Measurements from ENCODE around the gene LGI4.
"Not testable (repeated sequence)": the region's sequence is repeated elsewhere in the genome, so short reads cannot be mapped to it uniquely, and the experiment has no call there.

LGI4 gene

DNA sequence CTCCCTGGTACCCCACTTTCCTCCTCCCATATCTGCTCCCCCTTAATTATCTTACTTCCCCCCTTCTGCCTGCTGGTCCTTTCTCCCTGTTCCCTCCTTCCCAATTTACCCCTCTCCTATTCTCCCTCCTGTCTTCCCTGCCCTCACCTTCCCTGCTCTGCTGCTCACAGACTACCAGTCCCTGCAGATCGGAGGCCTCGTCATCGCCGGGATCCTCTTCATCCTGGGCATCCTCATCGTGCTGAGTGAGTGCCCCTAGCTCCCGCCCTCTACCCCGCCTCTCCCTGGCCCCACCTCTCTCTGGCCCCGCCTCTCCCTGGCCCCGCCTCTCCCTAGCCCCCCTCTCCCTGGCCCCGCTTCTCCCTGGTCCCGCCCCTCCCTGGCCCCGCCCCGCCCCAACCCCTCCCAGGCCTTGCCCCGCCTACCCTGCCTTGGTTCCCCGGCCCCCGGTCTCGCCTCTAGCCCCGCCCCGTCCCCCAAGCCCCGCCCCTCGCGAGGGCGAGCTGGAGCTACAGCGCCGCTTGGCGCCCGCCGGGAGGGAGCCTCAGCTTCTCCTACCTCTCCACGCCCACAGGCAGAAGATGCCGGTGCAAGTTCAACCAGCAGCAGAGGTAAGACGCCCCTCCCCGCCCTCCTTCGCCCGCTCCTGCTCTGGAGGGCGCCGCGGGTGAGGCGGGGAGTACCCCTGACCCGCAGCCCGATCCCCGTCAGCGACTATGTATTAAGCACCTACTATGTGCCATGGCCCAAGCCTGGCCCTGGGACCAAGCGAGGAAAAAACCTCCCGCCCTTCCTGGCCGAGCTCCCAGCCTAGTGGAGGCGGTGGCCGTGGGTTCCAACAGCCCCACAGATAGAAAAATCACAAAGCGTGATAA is 6.3 kb upstream of the LGI4 start:
- DNase-seq, result peak; percentile 94 to 98

DNA sequence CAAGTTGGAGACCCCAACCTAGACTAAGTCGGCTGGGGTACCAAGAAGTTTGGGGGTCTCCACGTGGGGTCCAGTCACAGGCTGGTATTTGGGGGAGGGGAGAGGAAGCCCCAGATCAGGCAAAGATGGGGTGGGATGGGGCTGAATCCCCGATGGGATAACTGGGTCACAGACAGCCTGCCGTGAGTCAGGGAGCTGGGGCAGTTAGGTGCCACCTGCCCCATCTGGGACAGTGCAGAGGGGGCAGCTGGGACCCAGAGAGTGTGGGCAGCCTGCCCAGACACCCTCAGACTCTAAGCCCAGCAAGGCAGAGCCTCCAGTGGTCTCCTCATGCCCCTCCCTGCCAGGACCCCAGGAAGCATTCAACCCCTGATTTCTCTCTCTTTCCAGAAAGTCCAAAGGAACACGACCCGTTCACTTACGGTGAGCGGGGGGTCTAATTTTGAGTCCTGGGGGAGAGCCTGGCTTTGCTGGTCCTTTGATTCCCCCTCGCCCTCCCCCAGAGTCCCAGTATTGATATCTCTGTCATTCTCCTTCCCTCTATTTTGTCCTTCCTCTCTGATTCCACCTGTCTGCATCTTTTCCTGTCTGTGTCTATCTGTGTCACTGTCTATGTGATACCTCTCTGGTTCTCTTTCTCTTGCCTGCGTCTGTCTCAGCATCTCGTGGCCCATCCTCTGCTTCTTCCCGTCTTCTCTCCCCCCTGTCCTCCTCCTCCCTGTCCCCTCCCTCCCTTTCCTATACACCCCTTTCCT is 5.5 kb upstream of the LGI4 start:
- no peak for DNase-seq

DNA sequence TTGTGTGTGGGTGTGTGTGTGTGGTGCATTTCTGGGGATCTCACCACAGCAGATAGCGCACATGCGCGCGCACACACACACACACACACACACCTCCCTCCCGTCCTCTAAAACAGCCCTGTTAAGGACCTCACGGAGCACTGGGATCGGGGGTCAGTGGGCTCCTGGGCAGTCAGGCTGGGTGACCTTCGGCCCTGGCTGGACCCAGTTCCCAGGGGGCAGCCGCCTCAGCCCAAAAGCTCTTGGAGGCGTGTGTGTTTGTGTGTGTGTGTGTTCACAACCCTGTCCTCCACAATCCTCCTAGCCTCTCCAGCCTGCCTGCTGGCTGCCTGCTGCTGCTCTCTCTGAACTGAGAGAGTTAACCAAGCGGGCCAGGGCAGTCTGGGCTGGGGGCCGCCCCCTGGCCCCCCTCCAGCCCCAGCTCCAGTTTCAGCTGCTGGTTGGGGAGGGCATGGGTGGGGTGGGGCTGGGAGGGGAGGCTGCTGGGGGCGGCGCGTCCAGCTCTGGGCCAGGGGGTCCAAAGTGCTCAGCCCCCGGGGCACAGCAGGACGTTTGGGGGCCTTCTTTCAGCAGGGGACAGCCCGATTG is 3.5 kb upstream of the LGI4 start, which contains the start of gene FXYD1:
Gene FXYD1 (plus strand): TSS at position 520 of the 588 bp plus-strand sequence. CDS start 1,256 bp downstream, outside the sequence.
- DNase-seq, result no peak

DNA sequence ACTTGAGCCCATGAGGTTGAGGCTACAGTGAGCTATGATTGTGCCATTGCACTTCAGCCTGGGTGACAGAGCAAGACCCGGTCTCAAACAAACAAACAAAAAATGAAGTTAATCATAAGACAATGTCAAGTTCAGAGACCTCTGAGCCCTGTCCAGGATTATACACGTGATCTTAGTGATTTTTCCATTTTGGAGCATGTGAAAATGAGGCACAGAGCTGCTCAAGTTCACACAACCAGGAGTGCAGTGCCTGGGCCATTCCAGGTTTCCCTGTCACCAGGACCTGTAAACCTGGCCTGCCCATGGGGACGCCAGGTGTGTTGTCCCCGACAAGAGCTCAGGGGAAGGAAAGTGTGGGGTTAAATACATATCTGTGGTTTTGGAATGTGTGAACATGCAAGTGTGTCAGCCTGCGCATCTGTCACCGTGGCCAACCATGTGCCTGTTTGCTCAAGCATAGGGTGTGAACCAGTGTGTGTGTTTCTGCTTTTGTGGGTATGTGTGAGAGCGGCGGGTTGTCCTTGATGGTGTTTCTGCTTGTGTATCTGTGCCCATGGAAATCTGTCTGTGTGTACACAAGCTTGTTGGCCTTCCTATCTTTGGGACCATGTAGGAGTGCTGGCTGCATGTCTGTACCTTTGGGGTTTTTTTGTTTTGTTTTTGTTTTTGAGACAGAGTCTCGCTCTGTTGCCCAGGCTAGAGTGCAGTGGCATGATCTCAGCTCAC is 2.3 kb upstream of the LGI4 start:
- DNase-seq, result no peak

DNA sequence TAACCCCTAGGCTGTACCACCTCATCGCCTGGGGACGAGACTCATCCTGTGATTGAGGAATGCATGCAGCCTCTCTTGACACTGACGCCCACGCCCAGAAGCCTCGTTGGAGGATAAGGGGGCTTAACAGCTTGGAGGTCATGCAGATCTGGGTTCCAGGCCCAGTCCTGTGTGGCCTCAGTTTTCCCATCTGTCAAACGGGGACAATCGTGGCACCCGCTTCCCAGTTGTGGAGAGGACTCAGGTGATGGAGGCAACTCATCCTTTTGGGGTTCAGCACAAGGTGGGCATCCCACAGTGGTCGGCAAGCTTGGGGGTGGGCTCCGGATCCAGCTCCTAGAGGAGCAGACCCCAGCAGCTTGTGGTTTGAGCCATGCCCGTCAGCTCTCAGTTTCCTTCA is 1.4 kb upstream of the LGI4 start:
- DNase-seq, result no peak

DNA sequence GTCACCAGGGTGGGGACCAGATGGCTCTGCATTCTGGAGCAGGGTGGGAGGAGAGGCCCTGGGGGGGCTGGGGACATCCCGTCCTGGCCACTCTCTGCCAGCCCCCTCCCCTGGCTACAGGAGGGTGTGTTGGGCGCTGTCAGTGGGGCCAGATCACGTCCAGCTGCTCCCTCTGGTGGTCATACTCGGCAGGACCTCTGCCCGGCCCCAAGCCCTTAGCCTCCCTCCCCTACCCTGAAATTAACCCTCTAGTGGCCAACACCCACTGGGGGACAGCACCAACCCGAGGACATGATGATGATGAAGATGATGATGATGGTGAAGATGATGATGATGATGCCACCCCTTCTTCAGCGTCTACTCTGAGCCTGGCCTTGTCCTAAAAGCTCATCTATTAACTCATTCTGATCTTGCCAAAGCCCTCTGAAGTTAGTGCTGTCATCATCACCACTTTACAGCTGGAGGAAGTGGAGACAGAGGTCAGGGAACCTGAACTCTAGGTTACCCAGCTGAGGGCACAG is 590 bp upstream of the LGI4 start:
- DNase-seq, result peak; percentile 69 to 73

DNA sequence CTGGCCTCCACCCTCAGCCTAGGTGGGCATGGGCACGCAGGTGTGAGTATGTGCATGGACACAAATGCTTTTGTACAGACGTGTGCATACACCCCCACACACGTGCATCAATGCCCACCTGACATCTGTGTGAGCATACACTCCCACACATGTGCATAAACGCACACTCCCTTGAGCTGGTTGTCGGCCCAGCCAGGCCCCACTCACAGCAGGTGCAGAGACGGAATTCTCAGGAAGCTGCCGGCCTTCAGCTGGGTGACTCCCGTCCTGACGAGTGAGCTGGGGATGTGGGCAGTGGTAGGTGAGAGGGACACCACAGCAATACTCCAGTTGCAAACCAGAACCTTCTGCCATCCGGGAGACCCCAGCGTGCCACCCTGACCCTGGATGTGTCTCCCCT is 1.0 kb downstream of the LGI4 start:
- DNase-seq, result no peak

DNA sequence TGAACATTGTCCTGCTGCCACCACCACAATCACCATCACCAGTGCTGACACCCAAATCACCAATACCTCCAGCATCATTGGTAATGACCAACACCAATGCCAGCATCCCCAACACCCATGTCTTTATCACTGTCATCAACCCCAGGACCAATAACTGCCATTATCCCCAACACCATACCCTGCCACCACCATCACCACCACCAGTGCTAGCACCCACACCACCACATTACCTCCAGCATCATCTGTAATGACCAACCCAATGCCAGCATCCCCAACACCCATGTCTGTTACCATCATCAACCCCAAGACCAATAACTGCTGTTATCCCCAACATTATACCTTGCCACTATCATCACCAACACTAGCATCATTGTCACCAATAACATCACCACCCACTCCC is 2.6 kb downstream of the LGI4 start:
- no peak for DNase-seq

DNA sequence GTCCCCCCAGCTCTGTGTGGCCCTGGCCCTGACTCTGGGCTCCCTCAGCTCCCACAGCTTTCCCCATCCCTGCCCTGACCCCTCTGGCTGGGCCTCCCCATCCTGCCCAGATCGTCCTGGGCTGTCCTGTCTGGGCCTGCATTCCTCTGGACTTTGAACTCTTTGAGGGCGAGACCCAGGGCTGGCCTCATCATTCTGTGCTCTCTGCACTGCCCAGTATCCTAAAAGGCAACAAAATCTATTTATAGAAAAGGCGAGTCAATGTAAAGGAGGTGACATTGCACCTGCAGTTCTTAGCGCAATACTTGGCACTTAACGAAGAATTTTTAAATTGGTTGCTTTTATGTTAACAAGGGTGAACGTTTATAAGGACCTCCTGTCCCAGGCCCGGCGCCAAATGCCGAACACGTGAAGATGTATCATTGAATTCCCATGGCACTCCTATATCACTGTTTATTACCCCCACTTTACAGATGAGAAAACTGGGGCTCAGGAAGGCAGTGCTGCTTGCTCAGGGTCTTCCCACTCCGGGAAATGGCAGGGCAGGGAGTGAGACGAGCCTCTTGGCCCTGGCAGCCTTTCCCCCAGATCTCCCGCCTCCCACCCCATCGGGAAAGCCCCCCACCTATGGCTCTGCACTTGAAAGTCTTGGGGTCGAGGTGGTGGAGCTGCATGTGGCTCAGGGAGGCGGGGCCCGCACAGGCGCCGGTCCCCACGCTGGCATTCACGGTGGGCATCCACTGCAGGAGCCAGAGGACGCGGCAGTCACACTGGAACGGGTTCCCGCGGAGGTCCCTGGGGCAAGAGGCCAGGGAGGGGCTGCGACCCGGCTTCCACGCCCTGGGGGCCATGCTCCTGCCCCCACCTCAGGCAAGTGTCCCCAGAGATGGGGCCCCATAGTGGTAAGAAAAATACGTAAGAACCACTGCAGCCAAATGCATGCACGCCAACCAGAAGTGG is 3.8 kb downstream of the LGI4 start:
- no peak for DNase-seq

DNA sequence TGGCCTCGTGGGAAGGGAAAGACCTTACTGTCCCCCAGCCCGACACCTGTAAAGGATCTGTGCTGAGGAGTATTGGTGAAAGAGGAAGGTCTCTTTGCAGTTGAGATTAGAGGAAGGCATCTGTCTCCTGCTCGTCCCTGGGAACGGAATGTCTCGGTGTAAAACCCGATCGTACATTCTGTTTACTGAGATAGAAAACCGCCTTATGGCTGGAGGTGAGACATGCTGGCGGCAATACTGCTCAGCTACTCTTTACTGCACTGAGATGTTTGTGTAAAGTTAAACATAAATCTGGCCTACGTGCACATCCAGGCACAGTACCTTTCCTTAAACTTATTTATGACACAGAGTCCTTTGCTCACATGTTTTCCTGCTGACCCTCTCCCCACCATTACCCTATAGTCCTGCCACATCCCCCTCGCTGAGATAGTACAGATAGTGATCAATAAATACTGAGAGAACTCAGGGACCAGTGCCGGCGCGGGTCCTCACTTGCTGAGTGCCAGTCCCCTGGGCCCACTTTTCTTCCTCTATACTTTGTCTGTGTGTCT is 5.1 kb downstream of the LGI4 start:
- not testable (repeated sequence) for DNase-seq

DNA sequence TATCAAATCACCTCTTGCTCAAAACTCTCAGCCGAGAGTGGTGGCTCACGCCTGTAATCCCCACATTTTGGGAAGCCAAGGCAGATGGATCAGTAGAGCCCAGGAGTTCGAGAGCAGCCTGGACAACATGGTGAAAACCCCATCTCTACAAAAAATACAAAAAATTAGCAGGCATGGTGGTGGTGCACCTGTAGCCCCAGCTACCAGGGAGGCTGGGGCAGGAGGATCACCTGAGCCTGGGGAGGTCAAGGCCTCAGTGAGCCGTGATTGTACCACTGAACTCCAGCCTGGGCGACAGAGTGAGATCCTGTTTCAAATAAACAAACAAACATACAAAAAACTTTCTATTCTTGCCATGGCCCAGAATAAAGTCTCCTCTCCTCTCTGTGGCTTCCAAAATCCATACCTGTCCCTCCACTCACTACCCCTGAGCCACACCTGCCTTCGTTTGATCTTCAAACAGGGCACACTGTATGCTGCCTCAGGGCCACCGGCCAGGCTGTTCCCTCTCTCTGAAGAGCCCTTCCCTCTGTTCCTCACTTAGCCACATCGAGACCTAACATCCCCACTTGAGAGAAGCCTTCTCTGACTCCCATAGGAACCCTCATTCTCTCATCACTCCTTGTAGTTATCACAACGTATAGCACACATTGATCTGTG is 6.3 kb downstream of the LGI4 start:
- DNase-seq, result no peak

DNA sequence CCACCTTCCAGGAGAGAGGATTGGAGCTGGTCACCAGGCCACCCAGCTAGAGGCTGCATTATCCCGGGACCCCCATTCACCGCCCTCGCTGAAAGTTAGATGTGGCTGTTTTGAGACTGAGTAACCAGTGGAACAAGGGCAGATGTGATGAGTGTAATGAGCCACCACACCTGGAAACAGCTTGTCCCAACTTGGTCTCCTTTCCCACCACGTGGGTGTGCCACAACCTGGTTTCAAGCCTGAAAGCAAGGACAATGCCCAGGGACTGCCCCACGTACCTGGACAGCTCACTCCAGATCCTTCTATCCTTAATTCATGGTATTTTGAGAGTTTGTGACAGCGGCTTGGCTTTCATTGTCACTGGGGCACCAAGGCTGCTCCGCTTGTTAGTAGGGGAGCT is 7.0 kb downstream of the LGI4 start:
- no peak for DNase-seq

DNA sequence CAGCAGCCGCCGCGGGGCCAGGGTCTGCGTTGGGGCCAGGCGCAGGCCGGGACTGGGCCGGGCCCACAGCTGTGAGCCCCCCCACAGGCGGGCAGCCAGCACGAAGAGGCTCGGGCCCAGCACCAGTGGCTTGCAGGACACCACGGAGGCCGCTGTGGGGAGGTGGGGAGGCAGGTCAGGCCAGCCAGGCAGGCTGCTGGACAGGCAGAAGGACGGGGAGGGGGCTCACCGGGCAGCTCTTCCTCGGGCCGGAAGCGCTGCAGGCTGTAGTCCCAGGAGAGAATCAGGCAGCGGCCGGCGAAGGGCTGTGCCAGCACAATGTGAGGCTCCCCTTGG is 8.3 kb downstream of the LGI4 start:
- peak in 1 of 2 donors; percentile 72 for DNase-seq

DNA sequence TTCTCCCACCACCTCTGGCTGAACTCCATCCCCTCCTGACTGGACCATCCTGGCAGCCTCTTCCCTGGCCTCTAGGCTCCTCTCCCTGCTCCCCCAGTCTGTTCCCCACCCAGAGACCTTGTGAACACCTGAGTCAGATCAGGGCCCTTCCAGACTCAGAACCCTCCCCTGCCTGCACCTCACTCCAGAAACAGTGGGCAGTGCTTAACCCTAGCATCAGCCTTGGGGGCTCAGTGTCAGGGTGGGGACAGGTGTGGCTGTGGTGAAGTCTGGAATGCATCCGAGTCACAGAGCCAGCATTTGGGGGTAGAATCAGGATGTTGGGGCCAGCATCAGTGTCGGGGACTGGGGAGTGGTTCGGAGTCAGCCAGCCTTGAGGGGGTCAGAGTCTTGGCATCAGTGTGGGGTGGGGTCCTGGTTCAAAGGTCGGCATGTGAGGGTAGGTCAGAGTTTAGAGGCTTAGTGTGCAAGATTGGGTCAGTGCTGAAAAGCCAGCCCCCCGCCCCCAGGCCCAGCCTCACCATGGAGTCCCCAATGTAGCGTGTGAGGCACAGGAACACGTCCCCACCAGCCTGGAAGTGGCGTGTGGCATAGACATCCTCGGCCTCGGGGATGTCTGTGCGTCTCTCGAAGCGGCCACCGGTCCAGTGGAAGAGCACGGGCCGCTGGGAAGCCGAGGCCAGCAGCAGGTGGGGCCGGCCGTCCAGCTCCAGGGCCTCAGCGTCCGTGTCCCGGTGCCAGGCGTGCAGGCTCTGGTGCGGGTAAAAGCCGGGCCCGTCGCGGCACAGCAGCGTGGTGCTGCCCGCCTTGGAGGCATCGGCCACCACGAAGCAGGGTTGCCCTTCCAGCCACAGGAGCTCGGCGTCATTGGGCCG is 8.9 kb downstream of the LGI4 start:
- DNase-seq, result no peak

DNA sequence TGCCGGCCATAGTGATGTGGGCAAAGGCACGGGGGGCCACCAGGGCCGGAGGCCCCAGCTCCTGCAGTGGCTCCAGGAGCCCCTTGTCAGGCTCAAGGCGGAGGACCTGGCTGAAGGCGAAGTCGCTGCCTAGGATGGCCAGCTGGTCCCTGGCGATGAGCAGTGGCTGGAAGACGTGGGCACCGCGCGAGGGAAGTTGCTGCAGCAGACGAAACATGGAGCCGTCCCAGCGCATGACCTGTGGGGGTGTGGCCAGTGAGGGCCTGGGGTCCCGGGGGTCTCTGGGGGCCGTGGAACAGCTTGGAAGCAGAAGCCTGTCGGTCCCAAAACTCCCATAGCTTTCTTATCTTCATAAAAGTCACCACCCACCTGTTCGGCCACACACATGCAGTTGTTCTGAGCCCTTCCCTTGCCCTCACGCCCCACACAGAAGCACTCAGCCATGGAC is 9.6 kb downstream of the LGI4 start:
- no peak for DNase-seq

DNA sequence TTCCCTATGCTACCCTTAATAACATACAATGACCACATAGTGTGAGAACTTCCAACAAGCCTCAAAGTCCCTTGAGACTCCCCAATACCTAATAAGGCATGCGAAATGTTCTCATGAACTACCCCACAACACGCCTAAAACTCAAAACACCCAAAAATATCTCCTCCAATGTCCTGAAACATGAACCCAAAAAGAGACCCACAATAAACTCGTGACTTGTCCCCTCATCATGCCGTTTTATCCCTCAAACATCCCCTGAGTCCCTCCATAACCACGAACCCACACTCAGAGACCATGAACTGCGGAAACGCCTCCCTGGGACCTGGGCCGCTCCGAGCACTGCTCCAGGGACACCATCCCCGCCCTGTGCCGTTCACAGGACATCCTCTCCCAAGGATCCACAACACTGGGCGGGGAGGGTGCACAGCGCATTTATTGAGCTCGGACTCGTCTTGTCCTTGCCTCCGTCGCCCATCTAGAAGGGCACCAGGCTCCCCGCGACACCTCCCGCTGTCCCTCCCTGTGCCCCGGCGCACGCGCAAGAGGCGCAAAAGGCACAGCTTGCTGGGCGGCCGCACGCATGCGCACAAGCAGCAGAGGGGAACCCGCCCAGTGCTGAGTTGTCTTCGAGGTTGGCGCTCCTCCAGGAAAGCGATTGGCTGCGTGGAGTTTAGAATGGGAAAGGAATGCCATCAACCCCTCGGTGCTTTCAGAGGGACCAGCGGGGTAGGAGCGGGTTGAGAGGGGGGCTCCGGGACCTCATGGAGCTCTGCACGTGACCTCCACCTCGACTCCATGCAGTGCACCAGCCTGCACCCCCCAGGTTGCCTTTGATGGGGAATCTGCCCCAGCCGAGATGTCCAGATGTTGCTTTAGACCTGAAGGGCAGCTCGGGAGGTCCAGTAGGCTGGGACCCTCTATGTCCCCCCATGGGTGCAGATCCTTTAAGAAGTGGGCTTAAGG is 10.5 kb downstream of the LGI4 start:
- DNase-seq, result peak; percentile 88 to 94

DNA sequence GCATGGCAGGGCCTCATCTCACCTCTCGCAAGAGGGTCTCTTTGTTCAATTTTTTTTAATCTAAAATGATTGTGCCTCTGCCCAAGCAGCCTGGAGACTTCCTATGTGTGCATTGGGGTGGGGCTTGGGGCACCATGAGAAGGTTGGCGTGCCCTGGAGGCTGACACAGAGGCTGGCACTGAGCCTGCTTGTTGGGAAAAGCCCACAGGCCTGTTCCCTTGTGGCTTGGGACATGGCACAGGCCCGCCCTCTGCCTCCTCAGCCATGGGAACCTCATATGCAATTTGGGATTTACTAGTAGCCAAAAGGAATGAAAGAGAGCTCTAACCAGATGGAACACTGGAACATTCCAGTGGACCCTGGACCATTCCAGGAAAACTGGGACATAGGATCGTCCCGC is 11.3 kb downstream of the LGI4 start:
- DNase-seq, result peak in 1 of 2 donors; percentile 37
